SH-SY5Y (cell line): ENCODE data around the gene SLC4A11.

Source experiments
- GATA2 ChIP-seq: IDR thresholded peaks from 2 replicates; pipeline ENCODE4 v1.6.1; 2011; ENCODE audit warnings: mild to moderate bottlenecking, low read depth, low read length
- GATA3 ChIP-seq: IDR thresholded peaks from 2 replicates; pipeline ENCODE4 v1.6.1; 2011; ENCODE audit warnings: low read depth, mild to moderate bottlenecking, low read length, moderate library complexity

DNA sequence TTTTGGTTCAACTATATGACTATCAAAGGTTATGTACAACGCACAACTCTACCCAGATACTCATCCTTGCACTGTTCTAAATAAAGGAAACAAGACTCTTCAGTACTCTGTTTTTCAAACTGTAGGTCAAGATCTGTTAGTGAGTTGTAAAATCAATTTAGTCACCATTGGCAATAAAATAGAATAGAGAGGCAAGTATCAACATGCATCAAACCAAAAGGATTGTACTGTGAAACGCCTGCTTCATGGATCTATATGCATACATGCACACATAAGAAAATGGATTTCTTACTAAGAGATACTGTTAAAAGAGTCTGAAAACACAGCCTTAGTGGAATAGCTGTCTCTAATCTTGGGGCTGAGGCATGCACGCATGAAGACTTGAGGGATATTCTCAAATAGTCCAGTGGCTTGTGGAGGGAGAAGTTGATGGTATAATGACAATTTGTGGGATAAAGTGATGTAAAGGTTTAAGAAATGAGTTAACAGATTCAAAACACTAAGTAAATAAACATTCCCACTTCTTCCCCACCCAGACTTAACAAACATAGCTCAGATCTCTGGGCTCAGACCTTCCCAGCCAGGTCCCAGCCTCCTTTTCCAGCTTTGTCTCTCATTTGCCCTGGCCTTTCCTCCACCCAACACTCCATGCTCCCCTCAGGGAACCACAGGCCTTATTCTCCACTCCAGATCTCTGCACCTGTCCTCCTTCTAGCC is 54.9 kb downstream of the SLC4A11 start:
- TF ChIP-seq GATA2 (no peak), GATA3 (no peak)
